HG02610 (cell line): ENCODE results near the gene SEMA4C.

Experiments
- ATAC-seq: cut with Tn5 transposase; IDR thresholded peaks from one replicate; pipeline ENCODE4 v1.9.1; 2021; ENCODE audit warnings: mild to moderate bottlenecking, moderate library complexity; ENCODE audit not compliant: unreplicated experiment

SEMA4C gene

GRCh38 chr2:96881349-96882195 is 11.7 kb upstream of the SEMA4C start:
- no peak for ATAC-seq

- no peak for ATAC-seq
Observed at GRCh38 chr2:96880891-96881273, 11.0 kb upstream of the SEMA4C start.

GRCh38 chr2:96879545-96880040 is 9.7 kb upstream of the SEMA4C start:
- ATAC-seq, result no peak

GRCh38 chr2:96878796-96879544 is 9.1 kb upstream of the SEMA4C start:
- ATAC-seq, result no peak

GRCh38 chr2:96878171-96878570 is 8.3 kb upstream of the SEMA4C start:
- ATAC-seq, result no peak

DNA sequence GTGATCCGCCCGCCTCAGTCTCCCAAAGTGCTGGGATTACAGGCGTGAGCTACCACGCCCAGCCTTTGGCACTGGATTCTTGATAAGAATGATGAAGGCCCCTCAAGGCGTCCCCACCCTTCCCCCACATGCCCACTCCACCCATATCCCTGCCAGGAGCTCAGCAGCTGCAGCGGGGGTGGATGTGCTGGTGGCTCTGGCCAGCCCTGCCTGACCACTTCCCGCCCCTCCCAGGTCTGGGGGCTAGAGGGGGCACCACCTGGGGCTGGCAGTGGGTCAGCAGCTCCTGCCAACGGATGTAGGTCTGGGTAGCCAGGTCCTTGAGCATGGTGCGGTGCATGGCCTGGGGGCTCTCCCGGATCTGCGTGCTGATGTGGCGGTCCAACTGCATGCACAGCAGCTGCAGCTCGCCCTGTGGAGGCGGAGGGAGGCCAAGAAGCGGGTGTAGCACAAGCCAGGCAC is 7.8 kb upstream of the SEMA4C start:
- ATAC-seq, result no peak

DNA sequence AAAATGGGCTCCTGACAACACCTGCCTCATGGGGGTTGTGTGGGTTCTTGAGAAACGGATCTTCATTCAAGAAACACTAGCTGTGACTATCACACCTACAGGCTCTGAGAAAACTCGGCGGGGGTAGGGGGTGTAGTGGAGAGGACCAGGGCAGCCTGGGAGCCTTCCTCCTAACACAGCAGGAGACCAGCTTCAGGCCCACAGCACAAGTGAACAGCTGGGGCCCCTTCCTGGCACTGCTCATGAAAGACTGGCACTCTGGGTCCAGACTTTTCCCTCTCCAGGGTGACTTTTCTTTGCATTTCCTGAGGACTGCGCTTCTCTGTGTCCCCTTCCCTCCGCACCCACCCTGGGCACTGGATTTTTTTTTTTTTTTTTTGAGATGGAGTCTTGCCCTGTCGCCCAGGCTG is 7.2 kb upstream of the SEMA4C start:
- no peak for ATAC-seq

DNA sequence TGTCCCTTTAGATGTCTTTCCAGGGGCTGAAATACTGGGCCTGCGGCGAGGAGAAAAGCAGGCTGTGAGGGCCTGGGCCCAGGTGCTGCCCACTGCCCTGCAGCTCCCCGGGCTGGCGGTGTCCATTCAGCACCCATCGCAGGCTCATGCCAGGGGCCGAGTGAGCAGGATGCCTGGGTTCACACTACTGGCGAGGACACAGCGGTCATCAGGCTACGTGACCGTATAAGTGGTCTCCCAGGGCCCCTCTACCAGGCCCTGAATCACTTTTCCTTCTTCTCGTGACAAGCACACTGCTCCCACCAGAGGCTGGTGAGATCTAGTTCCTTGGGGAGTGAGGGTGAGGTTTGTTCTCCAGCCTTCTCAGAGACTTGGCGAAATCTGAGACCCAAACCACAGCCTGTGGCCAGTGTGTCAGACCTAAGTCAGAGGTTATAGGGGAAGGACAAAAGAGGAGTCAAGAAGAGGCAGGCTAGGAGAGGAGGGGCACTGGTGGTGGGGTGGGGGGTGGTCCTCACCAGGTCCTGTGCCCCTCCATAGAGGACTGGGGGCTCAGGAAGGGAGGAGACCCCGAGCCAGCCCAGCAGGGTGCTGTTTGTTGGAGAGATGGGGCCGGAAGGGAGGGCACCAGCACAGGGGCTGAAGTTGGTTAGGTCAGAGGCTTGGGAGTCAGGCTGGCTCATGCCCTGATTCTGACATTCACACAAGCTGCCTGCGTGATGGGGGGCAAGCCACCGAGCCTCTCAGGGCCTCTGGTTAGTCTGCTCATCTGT is 6.6 kb upstream of the SEMA4C start:
- ATAC-seq, result no peak

- ATAC-seq, result no peak
Observed at GRCh38 chr2:96875498-96876268, 5.8 kb upstream of the SEMA4C start.

DNA sequence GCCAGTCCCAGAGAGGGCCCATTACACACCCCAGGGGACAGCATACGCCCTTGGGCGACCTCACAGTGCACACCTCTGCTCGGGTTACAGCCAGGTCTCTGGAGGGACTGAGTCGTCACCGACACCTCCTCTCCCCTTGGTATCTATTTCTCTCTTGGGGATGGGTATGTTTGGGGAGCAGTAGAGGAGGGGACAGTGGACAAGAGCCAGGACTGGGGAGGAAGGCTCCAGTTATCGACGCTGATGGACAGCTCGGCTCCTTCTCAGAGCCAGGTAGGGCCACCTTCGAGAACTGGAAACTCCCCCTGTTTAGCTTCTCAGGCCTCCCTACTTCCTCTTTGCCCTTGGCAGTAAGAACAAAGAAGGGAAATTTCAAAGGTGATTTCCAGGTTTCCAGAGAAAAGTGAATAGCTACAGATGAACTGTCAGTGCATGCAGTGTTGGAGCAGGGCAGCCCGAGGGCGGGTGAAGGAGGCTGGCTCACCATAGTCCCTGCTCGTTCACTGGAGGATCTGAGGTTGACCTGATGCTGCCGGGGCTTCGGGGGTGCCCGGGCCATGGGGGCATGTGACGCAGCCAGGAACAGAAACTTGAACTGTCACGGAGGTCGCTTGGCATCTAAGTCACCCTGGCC is 4.4 kb upstream of the SEMA4C start:
- peak; percentile 65 for ATAC-seq

DNA sequence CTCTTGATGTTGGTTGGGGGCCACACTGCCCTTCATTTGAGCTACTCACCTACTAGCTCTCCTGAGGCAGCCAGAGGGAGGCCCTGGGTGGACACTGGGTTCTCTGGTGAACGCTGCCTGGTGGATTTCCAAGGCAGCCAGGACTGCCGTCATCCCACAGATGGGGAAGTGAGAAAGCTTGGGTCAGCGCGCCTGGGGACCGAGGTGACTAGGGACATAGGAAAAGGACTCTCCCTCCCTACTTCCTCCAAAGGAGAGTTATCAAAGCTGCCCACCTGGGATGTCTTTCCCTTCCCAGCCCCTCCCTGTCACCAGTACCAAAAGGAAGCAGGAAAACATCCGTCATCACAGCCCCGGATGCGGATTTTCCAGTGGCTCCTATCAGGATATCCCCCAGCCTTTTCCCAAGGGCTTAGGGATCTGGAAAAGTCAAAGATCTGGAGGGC is 3.8 kb upstream of the SEMA4C start:
- no peak for ATAC-seq

DNA sequence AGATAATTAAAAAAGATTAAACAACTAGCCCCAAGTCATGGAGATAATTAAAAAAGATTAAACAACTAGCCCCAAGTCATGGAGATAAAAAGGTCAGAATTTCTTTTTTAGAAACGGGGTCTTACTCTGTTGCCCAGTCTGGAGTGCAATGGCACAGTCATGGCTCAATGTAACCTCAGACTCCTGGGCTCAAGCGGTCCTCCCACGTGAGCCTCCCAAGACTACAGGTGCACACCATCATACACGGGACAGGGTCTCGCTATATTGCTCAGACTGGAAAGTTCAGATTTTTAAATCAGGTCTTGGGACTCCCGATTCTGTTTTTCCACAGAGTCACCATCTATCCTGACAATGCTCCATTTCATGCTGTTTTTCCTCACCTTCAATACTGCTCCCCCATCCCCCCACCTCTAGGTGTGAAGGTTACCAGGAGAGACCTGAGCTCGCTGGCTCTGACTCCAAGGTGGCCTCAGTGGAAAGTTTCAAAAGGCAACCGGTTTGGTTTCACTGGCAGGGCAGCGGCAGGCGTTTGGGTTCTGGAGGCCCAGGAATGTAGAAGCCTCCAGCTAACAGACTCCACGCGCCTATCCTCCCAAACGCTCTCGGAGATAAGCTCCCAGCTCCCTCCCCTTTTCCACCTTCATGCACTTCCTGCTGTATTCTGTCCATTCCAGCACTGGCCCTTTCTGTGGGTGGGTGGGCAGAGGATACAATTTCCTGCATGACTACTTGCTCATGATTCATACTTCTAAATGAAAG is 2.9 kb upstream of the SEMA4C start:
- no peak for ATAC-seq

GRCh38 chr2:96870626-96871255 is 861 bp upstream of the SEMA4C start:
- ATAC-seq, result no peak

GRCh38 chr2:96869281-96869821 is 529 bp downstream of the SEMA4C start:
- no peak for ATAC-seq

DNA sequence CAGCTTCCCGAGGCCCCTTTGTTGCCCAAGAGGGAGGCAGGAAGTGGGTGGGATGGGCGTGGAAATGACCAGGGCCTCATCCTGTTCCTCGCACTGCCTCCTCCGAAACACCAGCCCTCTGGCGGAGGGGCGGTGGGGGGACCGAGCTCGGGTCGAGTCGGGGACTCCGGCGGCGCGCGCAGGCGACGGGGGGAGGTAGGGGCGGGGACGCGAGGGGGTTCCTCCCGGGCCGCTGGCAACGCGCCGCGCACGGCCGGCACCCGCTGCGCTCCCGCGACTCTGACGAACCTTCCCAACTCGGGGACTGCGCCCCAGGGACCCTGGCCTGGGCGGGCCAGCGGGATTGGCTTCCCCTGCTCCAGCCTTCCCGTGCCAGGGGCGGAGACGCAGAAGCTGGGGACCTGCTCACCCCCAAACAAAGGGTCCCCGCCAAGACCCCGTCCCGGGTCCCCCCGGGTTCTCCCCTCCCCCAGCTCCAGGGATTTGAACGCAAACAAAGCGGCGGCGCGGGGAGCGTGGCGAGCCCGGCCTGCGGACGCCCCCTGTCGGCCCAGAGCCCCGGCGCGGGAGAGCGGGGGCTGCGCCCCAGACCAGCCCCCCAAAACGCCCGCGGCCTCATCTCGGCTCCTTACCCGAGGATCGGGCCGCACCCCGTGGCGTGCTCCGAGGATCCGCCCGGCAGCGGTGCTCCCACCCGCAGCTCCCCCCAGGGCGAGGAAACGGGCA is 1.2 kb downstream of the SEMA4C start:
- ATAC-seq, result peak; percentile 35

- peak; percentile 30 for ATAC-seq
Observed at GRCh38 chr2:96867756-96868554, 1.9 kb downstream of the SEMA4C start.
